ENCODE measurements around the gene GUCY2D.
A peak's percentile ranks its signal among the peaks of the same experiment; 100 is the strongest.

Gene GUCY2D

DNA sequence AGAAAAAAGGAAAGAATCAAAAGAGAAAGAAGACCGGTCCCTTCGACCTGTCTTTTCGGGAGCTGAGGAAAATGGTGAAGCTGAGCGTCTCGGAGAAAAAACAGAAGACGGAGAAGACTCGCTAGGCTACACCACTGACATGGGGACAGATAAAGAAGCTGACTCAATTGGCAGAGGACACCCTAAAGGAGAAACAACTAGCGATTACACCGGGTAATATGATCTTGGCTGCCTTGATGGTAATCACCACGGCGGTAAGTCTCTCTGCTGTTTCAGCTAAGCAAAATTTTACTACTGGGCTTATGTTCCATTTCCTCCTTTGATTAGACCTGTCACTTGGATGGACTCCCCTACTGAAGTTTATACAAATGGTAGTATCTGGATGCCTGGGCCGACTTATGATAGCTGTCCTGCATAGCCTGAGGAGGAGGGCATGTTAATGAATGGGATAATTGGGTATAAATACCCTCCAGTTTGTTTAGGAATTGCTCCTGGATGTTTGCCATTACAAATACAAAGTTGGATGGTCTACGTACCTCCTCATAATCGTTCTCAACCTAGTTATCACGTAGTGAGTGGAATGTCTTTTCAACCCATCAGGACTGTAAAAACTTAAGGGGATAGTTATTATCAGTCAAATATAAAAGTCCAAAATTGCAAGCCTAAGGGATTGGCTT, 60.5 kb downstream of the GUCY2D start:
- TF ChIP-seq, protein P1, sequence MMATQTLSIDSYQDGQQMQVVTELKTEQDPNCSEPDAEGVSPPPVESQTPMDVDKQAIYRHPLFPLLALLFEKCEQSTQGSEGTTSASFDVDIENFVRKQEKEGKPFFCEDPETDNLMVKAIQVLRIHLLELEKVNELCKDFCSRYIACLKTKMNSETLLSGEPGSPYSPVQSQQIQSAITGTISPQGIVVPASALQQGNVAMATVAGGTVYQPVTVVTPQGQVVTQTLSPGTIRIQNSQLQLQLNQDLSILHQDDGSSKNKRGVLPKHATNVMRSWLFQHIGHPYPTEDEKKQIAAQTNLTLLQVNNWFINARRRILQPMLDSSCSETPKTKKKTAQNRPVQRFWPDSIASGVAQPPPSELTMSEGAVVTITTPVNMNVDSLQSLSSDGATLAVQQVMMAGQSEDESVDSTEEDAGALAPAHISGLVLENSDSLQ (IDR thresholded peaks at IDR 0.05) = peak; percentile 45; the same call in 1 of the 2 replicates
- TF ChIP-seq SP1 (IDR thresholded peaks at IDR 0.05) (no peak), FOXK2 (IDR thresholded peaks at IDR 0.05) (no peak)
- ChIA-PET CTCF (interaction anchor here (0.6 to 4.1 kb wide), 9 partner anchors 8 to 519 kb away, joined by 3 to 24 read pairs (median 4); partner anchors contain the start of gene ALOX12B), POLR2A (interaction anchor here (1.0 to 1.2 kb wide), 2 partner anchors 17 to 89 kb away, joined by 3 to 4 read pairs; partner anchors contain the start of gene PER1)
- no peak for DNase-seq (ENCODE audit: extremely low spot score)

DNA sequence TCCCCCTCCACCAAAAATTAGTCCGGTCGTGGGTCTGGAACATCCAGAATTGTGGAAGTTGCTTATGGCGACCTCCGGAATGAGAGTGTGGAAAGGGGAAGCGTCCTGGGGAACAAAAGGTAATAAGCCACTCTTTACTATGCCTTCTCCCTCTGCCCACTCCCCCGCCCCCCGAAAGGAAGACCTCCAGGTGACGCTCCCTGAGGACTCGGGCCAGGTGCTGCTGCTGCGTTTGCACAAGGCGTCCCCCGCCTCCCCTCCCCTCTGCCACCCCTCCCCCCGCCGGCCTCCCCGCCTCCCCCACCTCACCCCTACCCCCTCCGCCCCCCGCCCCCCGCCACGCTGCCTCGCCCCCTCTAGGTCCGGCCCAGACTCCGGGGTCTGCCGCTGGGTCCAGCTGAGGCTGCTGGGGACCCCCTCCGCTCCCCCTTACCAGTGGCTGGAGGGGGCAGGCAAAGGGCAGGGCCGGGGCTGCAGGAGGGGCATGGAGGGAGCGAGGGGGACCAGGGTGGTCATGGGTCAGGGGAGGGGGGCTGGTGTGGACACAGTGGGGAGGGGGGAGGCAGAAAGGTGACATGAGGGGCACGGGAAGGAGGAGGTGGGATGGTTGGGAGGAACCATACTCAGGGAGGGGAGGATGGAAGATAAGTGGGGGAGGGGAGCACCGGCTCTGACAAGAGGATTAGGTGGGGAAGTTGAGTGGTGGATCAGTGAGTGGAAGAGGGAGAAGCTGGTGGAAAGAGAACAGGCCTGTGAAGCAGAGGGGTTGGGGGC, 61.5 kb downstream of the GUCY2D start:
- DNase-seq (ENCODE audit: extremely low spot score) = no peak
- no peak for TF ChIP-seq CTBP1 (IDR thresholded peaks at IDR 0.05; ENCODE audit: borderline replicate concordance)
- no peak for TF ChIP-seq SP1 (IDR thresholded peaks at IDR 0.05)
- no peak for TF ChIP-seq SUZ12 (IDR thresholded peaks at IDR 0.05)
- no peak for TF ChIP-seq FOXA1 (IDR thresholded peaks at IDR 0.05)
- TF ChIP-seq BHLHE40 (IDR thresholded peaks at IDR 0.05; ENCODE audit: borderline replicate concordance) = no peak
- TF ChIP-seq ELF4 (IDR thresholded peaks at IDR 0.05) = no peak
- POLR2A ChIA-PET = no interaction called here
- CTCF ChIA-PET = no interaction called here

DNA sequence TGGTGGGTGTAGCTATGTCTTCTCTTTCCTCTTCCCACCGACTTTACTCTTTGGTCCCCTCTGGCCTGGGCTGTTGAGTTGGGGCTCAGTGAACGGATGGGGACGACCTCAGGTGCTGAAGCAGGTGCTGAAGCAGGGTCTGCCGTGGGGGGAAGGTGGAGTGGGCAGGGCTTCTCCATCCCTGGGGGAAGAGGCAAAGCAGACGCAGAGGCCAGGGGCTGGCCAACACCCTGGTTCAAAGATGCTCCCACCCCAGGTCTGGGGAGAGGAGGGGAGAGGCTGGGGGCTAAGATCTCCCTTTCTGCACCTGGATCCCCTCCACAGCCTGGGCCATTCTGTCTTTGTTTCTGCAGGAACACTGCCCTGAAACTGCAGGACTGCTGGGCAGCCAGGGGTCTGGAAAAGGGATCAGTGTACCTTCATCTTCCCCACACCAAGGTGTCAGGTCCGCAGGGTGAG, 62.2 kb downstream of the GUCY2D start:
- no peak for DNase-seq (ENCODE audit: extremely low spot score)
- CTCF ChIA-PET = no interaction called here
- POLR2A ChIA-PET = no interaction called here
- TF ChIP-seq BHLHE40 (IDR thresholded peaks at IDR 0.05; ENCODE audit: borderline replicate concordance) (no peak), FOXK2 (IDR thresholded peaks at IDR 0.05) (no peak), SP1 (IDR thresholded peaks at IDR 0.05) (no peak), TARDBP (IDR thresholded peaks at IDR 0.05) (no peak), CTBP1 (IDR thresholded peaks at IDR 0.05; ENCODE audit: borderline replicate concordance) (no peak), ARNT (IDR thresholded peaks at IDR 0.05) (no peak), ZNF384 (IDR thresholded peaks at IDR 0.05) (no peak), LEF1 (IDR thresholded peaks at IDR 0.05; ENCODE audit: borderline replicate concordance) (no peak), ELF4 (IDR thresholded peaks at IDR 0.05) (no peak), HDGF (IDR thresholded peaks at IDR 0.05; ENCODE audit: borderline replicate concordance) (no peak), NFRKB (IDR thresholded peaks at IDR 0.05) (no peak), L3MBTL2 (conservative IDR thresholded peaks at IDR 0.05) (no peak), SUZ12 (IDR thresholded peaks at IDR 0.05) (no peak), FOXM1 (IDR thresholded peaks at IDR 0.05; ENCODE audit: borderline replicate concordance) (no peak), FOXA1 (IDR thresholded peaks at IDR 0.05) (no peak)
- TF ChIP-seq, protein P1 (IDR thresholded peaks at IDR 0.05) = no peak

DNA sequence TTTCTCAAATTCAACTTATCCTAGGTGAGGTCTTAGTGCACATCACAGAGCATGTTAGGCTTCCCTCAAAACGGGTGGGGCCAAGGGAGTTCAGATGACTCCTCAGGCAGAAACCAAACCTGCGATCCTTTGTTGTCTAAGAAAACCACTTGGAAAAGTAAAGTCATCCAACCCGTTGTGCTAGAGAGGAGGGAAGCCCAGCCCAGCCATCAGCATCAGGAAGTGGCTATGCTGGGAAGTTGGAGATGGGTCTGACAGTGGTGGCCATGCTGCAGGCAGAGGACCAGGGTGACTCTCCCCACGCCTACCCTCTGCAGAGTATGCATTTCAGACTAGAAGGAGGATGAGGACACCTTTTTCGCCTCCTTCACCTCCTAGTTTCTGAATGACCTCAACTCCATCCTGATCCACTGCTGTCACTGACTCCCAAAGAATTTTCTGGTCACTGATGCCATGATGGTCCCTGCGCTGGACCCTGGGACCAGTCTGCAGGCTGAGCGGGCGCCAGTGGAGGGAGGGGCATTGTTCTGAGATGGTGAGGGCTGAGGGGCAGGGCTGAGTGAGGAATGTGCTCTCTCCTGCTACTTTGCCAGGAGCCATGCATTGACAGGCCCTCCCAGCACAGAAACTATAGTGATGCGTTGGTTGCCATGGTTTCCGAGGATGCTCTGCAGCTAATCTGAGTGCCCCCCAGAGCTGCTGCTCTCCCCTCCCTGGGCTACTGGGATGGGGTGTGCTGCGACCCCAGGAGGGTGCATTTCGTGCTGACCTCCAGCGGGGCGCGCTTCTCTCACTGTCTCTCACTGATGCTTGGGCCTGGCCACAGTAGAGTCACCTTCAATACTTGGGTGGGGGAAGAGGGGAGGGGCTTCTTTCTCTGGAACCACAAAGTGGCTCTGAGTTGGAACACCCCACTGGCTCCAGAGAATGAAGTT, 64.7 kb downstream of the GUCY2D start:
- CTCF ChIA-PET = interaction anchor here (0.6 kb wide), 1 partner anchor 71 kb away, joined by 4 read pairs; no protein-coding TSS in a partner anchor
- DNase-seq (ENCODE audit: extremely low spot score) = no peak
- POLR2A ChIA-PET = no interaction called here
- TF ChIP-seq, protein P1 (IDR thresholded peaks at IDR 0.05) = no peak
- TF ChIP-seq SUZ12 (IDR thresholded peaks at IDR 0.05) = no peak
- no peak for TF ChIP-seq FOXA1 (IDR thresholded peaks at IDR 0.05)
- TF ChIP-seq LEF1 (IDR thresholded peaks at IDR 0.05; ENCODE audit: borderline replicate concordance) = no peak
- no peak for TF ChIP-seq TARDBP (IDR thresholded peaks at IDR 0.05)
- no peak for TF ChIP-seq FOXK2 (IDR thresholded peaks at IDR 0.05)
- TF ChIP-seq ELF4 (IDR thresholded peaks at IDR 0.05) = no peak
- no peak for TF ChIP-seq NFRKB (IDR thresholded peaks at IDR 0.05)
- TF ChIP-seq ARNT (IDR thresholded peaks at IDR 0.05) = no peak

DNA sequence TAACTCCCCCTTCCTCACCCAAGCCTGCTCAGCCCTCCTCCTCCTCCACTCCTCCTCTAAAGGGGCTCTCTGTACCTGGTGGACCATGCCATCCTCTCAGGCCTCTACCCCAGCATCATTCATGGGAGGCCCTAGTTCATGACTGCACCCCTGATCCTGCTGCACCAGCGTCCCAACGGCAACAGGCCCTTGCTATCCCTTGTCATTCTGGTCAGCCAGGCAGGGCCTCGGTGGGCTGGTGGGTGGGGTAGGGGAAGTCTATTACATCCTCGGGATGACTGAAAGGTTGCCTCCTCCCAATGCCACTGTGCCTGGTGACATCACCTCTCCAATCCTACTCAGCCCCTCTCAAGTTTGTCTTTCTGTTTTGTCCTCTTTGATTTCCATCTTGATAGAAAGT, 65.4 kb downstream of the GUCY2D start:
- DNase-seq (ENCODE audit: extremely low spot score) = no peak
- TF ChIP-seq FOXM1 (IDR thresholded peaks at IDR 0.05; ENCODE audit: borderline replicate concordance) = no peak
- no peak for TF ChIP-seq ZNF384 (IDR thresholded peaks at IDR 0.05)
- no peak for TF ChIP-seq SP1 (IDR thresholded peaks at IDR 0.05)
- no peak for TF ChIP-seq FOXA1 (IDR thresholded peaks at IDR 0.05)
- TF ChIP-seq L3MBTL2 (conservative IDR thresholded peaks at IDR 0.05) = no peak
- no peak for TF ChIP-seq CTBP1 (IDR thresholded peaks at IDR 0.05; ENCODE audit: borderline replicate concordance)
- no peak for TF ChIP-seq LEF1 (IDR thresholded peaks at IDR 0.05; ENCODE audit: borderline replicate concordance)
- no peak for TF ChIP-seq ARNT (IDR thresholded peaks at IDR 0.05)
- no peak for TF ChIP-seq SUZ12 (IDR thresholded peaks at IDR 0.05)
- no peak for TF ChIP-seq TARDBP (IDR thresholded peaks at IDR 0.05)
- TF ChIP-seq BHLHE40 (IDR thresholded peaks at IDR 0.05; ENCODE audit: borderline replicate concordance) = no peak
- TF ChIP-seq, protein P1 (IDR thresholded peaks at IDR 0.05) = no peak
- no peak for TF ChIP-seq HDGF (IDR thresholded peaks at IDR 0.05; ENCODE audit: borderline replicate concordance)
- no peak for TF ChIP-seq FOXK2 (IDR thresholded peaks at IDR 0.05)
- no peak for TF ChIP-seq ELF4 (IDR thresholded peaks at IDR 0.05)
- TF ChIP-seq NFRKB (IDR thresholded peaks at IDR 0.05) = no peak
- CTCF ChIA-PET = interaction anchor here (1.9 kb wide), 1 partner anchor 25 kb away, joined by 10 read pairs; no protein-coding TSS in a partner anchor
- POLR2A ChIA-PET = no interaction called here
